ENCODE measurements around the gene ZAP70.

ZAP70 gene

DNA sequence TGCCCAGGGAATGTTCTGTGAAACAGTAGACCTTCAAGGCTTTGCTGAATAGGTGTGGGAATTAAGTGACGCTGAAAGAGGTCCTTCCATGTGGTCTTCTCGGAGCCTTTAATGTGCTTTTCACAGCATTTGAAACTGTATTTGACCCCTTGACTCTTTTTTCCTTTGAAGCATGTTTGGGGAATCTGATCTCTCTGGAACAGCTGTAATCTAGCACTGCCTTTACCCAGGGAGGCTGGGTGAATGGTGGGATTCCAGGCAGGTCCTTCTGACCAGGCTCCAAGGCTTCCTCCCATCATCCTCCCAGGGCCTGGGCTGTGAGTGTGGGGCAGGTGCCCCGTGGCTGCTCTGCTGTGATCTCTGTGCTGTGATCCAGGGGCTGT is 4.2 kb downstream of the ZAP70 start:
- DNase-seq (ENCODE audit: low spot score) = no peak

DNA sequence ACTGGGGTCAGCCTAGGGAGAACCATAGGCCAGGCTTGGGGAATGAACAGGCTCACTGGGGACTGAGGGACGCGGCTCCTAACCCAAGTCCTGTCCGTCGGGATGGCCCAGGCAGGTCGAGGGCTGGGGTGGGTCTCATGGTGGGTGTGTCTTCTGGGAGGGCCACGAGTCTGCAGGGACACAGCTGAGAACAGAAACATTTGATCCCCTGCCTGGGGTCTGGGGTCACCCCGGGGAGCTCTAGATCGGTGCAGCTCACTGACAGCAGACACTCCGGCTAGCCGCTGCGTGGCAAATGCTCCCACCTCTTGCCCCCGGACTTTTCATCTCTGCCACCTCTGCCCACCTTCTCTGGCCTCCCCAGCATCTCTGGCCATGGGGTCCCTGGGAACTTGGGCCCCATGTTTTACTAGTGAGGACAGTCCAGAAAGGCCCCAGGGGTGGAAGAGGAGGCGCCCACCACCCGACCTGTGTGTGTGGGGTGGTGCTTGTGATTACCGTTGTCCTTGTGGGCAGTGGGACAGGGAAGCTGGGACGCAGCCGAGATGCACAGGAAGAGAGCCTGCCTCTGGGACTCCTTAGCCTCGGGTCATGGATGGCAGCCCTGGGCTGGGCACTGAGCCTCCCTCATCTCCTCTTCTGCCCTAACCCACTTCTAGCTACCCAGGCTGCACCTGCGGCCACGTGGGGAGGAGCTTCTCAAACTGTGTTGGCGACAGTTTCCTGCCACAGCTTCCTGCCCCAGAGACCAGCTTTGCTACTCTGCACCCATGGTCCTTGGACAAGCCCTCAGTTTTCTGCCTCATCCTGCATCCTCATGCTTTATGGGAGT is 4.9 kb downstream of the ZAP70 start:
- DNase-seq (ENCODE audit: low spot score) = no peak

DNA sequence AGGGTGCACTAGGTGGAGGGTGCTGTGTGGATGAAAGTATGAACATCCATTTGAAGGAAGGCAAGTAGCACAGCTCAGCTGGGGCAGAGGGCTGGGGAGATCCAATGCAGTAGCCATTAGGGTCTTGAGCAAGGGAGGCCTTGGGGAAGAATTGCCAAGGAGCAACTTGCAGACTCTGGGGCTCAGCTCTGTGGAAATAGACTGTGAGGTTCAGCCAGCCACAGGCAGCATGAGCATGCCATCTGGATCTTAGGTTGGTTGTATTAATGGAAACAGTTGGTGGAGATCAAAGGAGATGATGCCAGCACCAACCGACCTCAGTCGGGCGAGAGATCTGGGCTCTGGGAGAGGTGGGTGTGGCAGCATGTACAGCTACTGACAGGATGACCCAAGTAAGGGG is 5.6 kb downstream of the ZAP70 start:
- DNase-seq (ENCODE audit: low spot score) = no peak

DNA sequence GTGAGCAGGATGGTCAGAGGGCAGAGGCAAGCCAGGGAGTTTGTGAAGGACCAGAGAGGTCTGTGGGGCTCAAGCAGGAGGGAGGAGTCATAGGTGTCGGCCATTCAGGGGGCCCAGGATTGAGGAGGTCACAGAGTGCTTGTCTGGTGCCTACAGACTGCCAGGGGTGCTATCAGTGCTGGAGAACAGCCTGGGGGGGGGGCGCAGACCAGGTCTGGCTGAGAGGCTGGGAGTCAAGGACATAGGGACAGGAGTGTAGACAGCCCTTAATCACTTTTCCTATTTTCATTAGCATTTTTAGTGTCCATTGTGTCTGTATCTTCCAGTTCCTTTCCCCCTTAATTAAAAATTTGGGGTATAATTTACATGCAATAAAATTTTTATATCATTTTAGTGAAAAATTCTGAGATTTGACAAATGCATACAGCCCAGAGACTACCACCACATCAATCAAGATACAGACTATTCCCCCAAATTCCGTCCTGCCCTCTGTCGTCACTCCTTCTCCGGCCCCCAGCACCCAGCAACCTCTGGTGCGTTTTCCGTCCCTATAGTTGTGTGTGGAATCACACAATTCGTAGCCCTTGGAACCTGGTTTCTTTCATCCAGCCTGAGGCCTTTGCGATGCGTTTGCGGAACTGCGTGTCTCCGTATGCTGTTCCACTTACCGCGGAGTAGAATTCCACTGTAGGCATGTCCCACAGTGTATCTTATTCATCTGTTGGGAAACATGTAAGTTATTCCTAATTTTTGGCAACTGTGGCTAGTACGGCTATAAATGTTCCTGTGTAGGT is 6.2 kb downstream of the ZAP70 start:
- DNase-seq (ENCODE audit: low spot score) = no peak

DNA sequence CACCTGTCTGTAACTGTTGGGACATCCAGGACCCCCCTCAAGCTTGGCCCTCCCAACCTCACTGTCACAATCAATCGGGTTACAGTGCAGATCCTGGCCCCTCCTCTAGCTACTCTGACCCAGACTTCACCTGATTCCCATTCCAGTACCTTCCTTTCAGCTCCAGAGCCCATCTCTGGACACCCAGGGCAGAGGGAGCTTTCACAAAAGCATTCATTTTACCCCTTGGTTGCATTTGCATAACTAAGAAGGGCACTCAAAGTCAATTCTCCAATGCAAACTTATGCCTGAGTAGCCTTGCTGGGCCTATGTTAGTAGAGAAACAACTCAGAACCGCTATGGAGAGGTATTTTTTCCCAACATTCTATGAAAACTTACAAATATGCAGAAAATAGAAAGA is 7.4 kb downstream of the ZAP70 start:
- DNase-seq (ENCODE audit: low spot score) = no peak

DNA sequence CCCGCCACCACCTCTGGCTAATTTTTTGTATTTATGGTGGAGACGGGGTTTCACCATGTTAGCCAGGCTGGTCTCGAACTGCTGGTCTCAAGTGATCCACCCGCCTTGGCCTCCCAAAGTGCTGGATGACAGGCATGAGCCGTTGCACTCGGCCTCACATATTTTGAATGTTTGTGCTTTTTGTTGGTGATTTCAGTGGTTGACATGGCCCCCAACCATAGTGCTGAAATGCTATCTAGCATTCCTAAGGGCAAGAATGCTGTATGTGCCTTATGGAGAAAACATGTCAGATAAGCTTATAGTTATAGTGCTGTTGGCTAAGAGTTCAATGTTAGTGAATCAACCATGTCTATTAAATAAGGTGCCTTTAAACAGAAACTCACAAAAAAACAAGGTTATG is 8.9 kb downstream of the ZAP70 start:
- DNase-seq (ENCODE audit: low spot score) = no peak

DNA sequence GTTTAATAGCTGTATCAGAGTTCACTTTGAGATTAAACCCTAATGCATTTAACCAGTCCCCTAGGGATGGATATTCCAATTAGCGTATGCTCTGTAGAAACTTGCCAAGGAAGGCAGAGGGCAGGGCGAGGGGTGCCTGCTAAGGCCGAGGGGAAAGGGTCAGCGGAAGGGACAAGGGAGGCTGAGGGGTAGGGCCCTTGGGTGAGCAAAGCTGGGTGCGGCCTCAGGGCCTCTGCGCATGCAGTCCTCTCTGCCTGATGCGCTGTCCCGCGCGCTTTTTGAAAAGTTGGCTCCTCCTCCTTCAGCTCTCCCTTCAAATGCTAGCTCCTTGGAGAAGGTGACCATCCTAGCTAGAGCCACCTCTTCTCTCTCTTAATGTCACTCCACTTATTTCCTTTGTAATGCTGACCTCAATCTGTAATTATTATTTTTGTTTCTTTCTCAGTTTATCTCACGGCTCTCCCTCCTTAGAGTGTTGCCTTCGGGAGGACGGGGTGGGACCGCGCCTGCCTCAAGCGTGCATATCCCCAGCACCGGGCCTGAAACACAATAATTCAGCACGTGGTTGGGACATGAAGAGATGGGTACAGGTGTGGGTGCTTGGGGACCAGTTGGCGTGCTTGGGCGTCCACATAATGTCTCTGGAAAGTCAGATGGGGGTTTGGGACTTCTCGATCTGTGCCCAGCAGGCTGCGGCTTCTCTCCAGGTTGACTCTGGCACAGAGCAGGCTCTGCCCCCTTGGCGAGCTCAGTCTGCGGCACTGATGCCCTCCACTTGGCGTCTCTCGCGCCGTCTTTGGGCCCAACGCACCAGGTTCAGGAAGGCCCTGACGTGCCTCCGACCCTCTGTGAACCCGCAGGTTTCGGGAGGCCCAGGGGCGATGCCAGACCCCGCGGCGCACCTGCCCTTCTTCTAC is 10.0 kb downstream of the ZAP70 start:
- DNase-seq (ENCODE audit: low spot score) = no peak

DNA sequence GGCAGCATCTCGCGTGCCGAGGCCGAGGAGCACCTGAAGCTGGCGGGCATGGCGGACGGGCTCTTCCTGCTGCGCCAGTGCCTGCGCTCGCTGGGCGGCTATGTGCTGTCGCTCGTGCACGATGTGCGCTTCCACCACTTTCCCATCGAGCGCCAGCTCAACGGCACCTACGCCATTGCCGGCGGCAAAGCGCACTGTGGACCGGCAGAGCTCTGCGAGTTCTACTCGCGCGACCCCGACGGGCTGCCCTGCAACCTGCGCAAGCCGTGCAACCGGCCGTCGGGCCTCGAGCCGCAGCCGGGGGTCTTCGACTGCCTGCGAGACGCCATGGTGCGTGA is 10.7 kb downstream of the ZAP70 start:
- DNase-seq (ENCODE audit: low spot score) = no peak

DNA sequence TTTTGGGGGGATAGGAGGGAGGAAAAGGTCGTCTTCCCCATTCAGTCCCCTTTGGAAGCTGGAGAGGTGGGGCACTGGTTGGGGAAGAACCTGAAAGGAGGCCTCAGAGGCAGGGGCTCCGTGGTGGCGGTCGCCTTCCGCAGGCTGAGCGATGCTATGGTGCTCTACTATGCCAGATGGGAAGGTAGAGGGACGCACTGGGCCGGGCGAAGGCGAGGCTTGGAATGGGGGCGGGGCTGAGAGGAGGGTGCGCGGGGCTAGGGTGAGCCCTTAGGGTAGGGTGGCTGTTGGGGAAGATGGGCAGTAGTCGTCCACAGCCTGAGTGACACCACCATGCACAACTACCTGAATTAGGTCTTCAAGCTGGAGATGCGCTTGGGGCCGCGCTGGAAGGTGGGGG is 11.1 kb downstream of the ZAP70 start:
- DNase-seq (ENCODE audit: low spot score) = no peak

DNA sequence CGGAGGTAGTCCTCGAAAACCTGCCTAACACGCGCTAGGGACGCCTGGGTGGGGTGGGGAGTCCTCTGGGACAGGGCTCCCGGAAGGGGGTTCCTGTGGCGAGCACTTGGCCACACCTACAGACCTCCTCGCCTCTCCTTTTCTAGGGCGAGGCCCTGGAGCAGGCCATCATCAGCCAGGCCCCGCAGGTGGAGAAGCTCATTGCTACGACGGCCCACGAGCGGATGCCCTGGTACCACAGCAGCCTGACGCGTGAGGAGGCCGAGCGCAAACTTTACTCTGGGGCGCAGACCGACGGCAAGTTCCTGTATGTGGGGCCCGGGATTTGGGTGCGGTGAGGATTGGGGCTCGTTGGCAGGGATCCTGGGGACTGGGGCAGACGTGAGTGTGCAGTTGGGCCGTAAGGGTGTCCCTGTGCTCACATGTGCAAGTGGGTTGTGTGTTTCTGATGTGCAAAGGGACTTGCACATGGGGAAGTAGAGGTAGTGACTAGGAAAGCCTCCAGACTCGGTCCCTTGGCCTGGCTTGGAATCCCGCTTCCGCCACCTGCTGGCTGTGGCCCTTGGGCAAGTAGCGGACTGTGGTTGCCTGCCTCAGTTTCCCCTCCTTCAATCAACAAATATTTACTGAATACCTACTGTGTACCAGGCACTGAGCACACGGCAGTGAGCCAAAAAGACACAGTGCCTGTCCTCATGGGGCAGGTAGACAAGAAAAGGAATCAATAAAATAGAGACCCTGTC is 11.7 kb downstream of the ZAP70 start:
- DNase-seq (ENCODE audit: low spot score) = no peak

DNA sequence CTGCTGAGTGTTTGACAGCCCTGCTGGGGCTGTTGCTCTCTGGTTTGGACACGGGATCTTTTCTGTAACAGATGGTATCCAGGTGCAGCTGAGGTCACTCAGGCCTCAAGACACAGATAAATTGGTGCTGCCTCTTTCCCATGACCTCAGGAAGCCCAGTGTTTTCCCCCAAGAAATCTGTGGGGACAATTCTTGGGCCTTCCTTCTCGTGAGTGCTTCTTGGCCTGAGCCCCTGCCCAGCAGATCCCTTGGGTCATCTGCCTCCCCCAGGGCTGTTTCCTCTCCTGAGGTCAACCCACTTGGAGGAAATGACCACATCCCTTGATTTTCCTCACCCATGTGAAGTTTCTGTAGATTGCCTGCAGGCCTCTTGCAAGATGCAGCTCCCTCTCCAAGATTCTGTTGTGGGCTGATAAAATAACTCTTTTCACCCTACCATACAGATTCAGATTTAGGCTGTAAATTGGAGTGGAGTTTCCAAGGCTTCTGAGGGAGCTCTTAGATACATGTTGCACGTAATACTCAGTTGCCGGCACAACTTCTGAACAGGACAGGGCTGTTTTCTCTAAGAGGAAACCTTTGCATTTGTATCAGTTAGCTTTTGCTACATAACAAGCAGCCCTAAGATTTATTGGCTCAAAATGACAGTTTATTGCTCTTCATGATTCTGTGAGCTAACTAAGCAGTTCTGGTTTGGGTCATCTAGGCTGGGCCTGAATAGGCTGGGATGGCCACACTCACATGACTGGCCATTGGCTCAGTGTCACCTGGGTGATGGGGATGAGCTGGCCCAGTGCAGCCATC is 13.1 kb downstream of the ZAP70 start:
- no peak for DNase-seq (ENCODE audit: low spot score)

DNA sequence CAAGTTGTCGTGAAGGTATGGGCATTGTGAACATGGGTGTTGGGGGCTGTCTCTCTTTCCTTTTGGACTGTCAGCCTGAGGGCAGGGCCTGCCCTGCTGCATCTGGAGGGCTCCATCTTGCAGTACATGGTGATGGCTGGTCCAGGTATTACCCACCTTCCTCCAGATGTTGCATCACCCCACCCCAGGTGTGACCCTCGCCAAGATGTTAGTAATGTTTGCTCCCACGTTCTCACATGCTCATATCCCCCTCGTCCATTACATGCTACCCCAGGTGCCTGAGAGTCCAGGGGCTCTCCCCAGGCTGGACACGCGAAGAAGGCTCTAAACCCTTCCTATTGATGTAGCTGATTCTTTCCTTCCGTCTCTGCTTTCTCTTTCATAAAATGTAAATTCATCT is 13.9 kb downstream of the ZAP70 start:
- no peak for DNase-seq (ENCODE audit: low spot score)

DNA sequence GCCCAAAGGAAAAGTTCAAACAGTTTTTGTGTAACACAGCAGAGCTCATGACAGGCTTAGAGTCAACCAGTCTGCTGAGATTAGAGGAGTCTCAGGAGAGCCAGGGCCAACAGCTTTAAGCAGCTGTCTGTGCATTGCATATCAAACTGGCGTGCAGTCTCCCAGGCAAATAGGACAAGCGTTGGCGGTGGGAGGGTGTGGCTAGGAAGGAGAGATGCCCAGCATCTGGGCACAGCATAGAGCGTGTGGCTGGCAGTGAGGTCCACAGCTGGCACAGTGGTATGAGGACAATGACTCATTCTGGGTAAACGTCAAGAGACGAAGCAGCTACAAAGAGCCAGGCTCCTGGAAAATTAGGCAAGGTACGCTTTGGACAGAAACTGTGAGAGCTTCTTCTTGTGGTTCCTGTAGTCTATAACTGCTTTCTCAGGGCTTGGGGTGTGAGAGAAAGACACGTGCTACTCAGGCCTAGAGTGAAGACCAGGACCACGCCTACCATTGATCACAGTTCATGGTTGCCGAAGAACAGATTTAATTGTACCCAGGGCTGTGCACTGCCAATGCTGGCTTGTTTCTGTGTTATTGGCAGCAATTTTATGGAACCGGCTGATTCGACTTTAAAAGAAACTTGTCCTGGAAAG is 14.8 kb downstream of the ZAP70 start:
- peak; percentile 53 for DNase-seq (ENCODE audit: low spot score)

DNA sequence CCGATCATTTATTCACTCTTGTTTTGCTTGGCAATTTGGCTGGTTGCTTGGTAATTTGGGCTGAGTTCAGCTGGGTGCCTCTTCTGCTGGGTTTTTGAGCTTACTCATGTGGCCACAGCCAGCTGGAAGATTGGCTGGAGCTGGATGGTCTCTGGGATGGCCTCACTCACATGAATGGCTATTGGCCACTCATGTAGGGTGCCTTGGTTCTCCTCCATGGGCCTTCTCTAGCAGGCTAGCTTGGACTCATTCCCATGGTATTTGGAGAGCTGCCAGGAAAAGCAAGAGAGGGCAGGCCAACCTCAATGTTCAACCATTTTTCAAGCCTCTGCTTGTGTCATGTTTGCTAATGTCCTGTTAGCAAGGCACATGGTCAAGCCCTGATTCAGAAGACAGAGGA is 16.9 kb downstream of the ZAP70 start:
- no peak for DNase-seq (ENCODE audit: low spot score)

DNA sequence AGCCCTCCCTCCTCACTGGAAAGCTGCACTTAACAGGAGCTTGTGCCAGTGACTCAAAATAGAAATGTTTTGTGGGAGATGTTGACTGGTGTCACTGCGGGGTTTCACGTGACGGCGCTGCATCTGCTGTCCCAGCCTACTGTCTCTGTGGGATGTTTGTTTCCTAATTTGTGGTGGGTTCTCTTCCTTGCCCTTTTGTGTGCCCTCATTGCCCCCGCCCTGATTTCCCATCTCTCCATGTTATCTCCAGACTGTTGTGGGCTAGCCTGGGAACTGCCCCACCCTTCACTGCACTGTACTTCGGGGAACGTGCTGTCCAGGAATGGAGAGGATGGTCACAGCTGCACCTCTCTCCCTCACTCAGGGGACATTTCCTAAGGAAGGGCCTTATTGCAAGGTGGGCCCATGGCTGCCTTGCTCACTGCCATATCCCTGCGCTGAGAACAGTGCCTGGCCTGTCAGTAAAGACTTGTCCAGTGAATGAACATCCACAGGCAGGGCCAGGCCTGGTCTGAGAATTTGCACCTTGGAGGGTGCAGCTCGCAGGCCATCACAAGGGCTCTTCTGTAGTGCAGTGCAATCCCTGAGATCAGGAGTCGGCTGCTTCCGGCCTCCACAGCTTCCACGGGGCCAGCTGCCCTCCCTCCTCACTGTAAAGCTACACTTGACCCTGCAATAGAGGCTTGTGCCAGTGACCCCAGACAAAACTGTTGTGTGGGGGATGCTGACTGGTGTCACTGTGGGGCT is 18.1 kb downstream of the ZAP70 start:
- DNase-seq (ENCODE audit: low spot score) = no peak

DNA sequence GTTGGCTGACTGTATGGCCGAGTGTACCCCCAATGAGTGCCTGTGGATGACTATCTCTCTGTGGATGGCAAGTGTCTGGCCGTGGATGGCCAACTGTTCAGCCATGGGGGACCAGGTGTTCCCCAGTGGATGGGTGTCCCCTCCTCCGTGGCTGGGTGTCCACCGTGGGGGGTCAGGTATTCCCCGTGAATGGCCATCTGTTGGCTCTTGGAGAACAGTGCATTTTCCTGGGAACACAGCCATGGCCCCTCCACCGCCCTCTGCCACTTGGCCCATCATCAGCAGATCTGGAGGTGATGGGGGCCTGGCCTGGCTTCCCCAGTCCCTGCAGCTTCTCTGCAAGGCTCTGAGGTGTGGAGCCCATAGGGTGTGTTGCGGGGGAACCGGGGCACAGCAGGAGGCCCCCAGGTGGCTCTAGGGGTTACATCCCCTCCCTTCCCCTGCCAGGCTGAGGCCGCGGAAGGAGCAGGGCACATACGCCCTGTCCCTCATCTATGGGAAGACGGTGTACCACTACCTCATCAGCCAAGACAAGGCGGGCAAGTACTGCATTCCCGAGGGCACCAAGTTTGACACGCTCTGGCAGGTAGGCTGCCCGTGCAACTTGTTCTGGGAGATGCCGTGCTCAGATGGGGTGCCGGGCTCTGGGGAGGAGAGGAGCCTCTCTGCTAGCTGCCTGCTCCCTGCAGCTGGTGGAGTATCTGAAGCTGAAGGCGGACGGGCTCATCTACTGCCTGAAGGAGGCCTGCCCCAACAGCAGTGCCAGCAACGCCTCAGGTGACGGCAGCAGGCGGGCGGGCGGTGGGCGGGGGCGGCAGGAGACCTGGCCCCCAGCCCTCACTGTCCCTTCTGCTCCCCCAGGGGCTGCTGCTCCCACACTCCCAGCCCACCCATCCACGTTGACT is 19.3 kb downstream of the ZAP70 start:
- DNase-seq (ENCODE audit: low spot score) = no peak

DNA sequence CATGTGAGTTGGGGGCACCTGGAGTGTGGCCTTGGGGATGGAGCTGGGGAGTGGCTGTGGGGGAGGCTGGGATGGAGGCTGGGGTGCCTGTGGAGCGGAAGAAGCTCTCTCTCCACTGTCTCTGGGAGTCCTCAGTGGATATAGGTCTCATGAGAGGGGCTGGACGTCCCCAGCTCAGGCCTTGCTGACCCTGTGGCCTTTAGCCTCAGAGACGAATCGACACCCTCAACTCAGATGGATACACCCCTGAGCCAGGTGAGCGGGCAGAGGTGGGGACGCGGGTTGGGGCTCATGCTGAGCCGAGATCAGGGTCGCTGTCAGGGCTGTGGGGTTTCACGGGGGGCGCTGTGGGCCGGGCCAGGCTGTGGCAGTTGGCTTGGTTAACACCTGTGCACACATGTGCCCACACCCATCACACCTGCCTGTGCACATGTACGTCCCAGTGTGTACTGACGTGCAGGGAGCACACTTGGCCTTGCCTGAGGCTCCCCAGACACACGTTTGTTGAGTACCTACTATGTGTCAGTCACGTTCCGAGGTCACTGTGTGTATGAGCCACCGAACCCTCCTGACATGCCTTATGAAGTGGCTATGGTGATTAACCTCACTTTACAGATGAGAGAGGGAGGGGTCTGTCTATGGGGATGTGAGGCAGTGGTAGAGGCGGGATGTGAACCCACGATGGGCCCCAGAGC is 20.1 kb downstream of the ZAP70 start:
- DNase-seq (ENCODE audit: low spot score) = no peak
